B cell (primary cell): ENCODE results near the gene PCBP3. TPM values are rescaled to one million over a fixed set of nuclear protein-coding genes. Genes with fewer than 3 reads are reported as not detected.

Experiments
- ATAC-seq: fragments of 200-7000 bp; cut with Tn5 transposase; one replicate; pipeline ENCODE4 v1.10.0; 2021; ENCODE audit warnings: low read depth, mild to moderate bottlenecking, moderate number of reproducible peaks, moderate library complexity
- CTCF ChIA-PET: fragments of 350-600 bp; sonication (Branson Sonifier 250); formaldehyde crosslinking; loops from one replicate; lab custom pipeline; 2021; ENCODE audit warnings: antibody characterized with exemption, inconsistent platforms; lab: Charles Lee
- POLR2A ChIA-PET: fragments of 350-600 bp; sonication (Branson Sonifier 250); formaldehyde crosslinking; loops from one replicate; lab custom pipeline; 2021; ENCODE audit warnings: antibody characterized with exemption; lab: Charles Lee
- DNase-seq: peaks from one replicate; pipeline ENCODE4 v3.0.0; 2013
- H2AFZ ChIP-seq: 2 replicates; pipeline ENCODE4 v1.6.1; 2012; ENCODE audit warnings: mild to moderate bottlenecking, low read depth, low read length; ENCODE audit not compliant: insufficient read depth, poor library complexity, severe bottlenecking
- H3K27ac ChIP-seq, 2 donors: 1 replicate in 1 of 2; 2 replicates in 1 of 2; pipeline ENCODE4 v1.5.1; 2012 to 2013; ENCODE audit warnings: low read length in 2 of 2, mild to moderate bottlenecking in 2 of 2, moderate library complexity in 1 of 2
- H3K27me3 ChIP-seq, 4 experiments: fragments of 200-600 bp in 1 of 4; sonication (generic) in 1 of 4; replicated peaks in 1 of 4; 1 replicate in 2 of 4; 2 replicates in 2 of 4; pipeline versions ENCODE4 v1.6.1 to v1.7.0; 2013 to 2016; ENCODE audit warnings: low read length in 3 of 4, mild to moderate bottlenecking in 2 of 4, mixed read lengths in 1 of 4, moderate library complexity in 1 of 4; ENCODE audit not compliant: insufficient read depth in 4 of 4, control insufficient read depth in 3 of 4; ENCODE audit errors: control extremely low read depth in 1 of 4
- H3K36me3 ChIP-seq, 2 experiments: replicated peaks in 1 of 2; 1 replicate in 1 of 2; 2 replicates in 1 of 2; pipeline versions ENCODE4 v1.6.1 to v1.7.1; 2013; ENCODE audit warnings: low read length in 1 of 2; ENCODE audit not compliant: insufficient read depth in 2 of 2, control insufficient read depth in 1 of 2; ENCODE audit errors: control extremely low read depth in 1 of 2, extremely low read depth in 1 of 2
- H3K4me1 ChIP-seq, 2 donors: fragments of 200-600 bp in 1 of 2; sonication (generic) in 1 of 2; 1 replicate in 1 of 2; 2 replicates in 1 of 2; pipeline versions ENCODE4 v1.5.1 to v1.6.1; 2013 to 2017; ENCODE audit warnings: low read length in 2 of 2; ENCODE audit not compliant: control insufficient read depth in 2 of 2, insufficient read depth in 2 of 2
- H3K4me2 ChIP-seq: replicated peaks from 2 replicates; pipeline ENCODE3; 2012; ENCODE audit warnings: mild to moderate bottlenecking, low read depth, low read length; ENCODE audit not compliant: poor library complexity, severe bottlenecking
- H3K4me3 ChIP-seq, 5 experiments: fragments of 200-600 bp in 1 of 5; sonication (generic) in 1 of 5; 1 replicate in 3 of 5; 2 replicates in 2 of 5; pipeline versions ENCODE4 v1.5.1 to v1.7.0; 2011 to 2016; ENCODE audit warnings: low read length in 4 of 5, mild to moderate bottlenecking in 4 of 5, low read depth in 2 of 5, control low read depth in 1 of 5, moderate library complexity in 1 of 5; ENCODE audit not compliant: insufficient read depth in 1 of 5; ENCODE audit errors: control extremely low read depth in 1 of 5, extremely low read depth in 1 of 5
- H3K79me2 ChIP-seq: fragments of 200-600 bp; sonication (generic); one replicate; pipeline ENCODE4 v1.6.0; 2016; ENCODE audit warnings: low read length; ENCODE audit not compliant: control insufficient read depth, insufficient read depth
- H3K9ac ChIP-seq: fragments of 200-600 bp; sonication (generic); 2 replicates; pipeline ENCODE4 v1.6.1; 2017; ENCODE audit warnings: mild to moderate bottlenecking, low read length, moderate library complexity
- H3K9me3 ChIP-seq, 3 donors: one replicate each; pipeline versions ENCODE4 v1.6.1 to v1.7.1; 2013; ENCODE audit warnings: low read length in 2 of 3; ENCODE audit not compliant: control insufficient read depth in 2 of 3, insufficient read depth in 1 of 3; ENCODE audit errors: control extremely low read depth in 1 of 3
- H4K20me1 ChIP-seq: 2 replicates; pipeline ENCODE4 v1.6.0; 2012; ENCODE audit warnings: mild to moderate bottlenecking, low read length; ENCODE audit not compliant: insufficient read depth, control insufficient read depth, poor library complexity, severe bottlenecking
- H3K27ac Mint-ChIP-seq: one replicate; pipeline ENCODE4 v1.8.0; 2021; ENCODE audit warnings: mixed read lengths
- H3K27me3 Mint-ChIP-seq: one replicate; pipeline ENCODE4 v1.8.0; 2021; ENCODE audit warnings: mixed read lengths
- H3K4me1 Mint-ChIP-seq: one replicate; pipeline ENCODE4 v1.8.0; 2021; ENCODE audit warnings: mixed read lengths
- H3K4me3 Mint-ChIP-seq: one replicate; pipeline ENCODE4 v1.8.0; 2021; ENCODE audit warnings: mixed read lengths
- H3K9me3 Mint-ChIP-seq: one replicate; pipeline ENCODE4 v1.8.0; 2022; ENCODE audit warnings: mixed read lengths; ENCODE audit not compliant: insufficient read depth
- EZH2 ChIP-seq: IDR thresholded peaks from 2 replicates; pipeline ENCODE4 v1.6.1; 2012; ENCODE audit warnings: borderline replicate concordance, low read depth, mild to moderate bottlenecking, moderate library complexity, low read length; ENCODE audit not compliant: insufficient read depth, poor library complexity, severe bottlenecking
- WGBS: methylation state at CpG from one replicate; pipeline ENCODE4 v1.1.5; 2013; ENCODE audit warnings: missing lambda C conversion rate; ENCODE audit not compliant: insufficient coverage; 5-methylcytosine and 5-hydroxymethylcytosine counted together
- intact Hi-C: fragments of 100-400 bp; cut with micrococcal nuclease; formaldehyde crosslinking; loops from one replicate; pipeline ENCODE4 v1.10.0; 2022
- polyA plus RNA-seq: library from polyadenylated mRNA; depleted of rRNA; stranded (reverse); fragments of >200 nt; gene quantifications from 2 replicates; pipeline ENCODE4 v1.2.3, GENCODE V29; 2012
- total RNA-seq, 2 donors: library from RNA; stranded (reverse); fragments of 120-200 nt in 1 of 2; gene quantifications; 1 replicate in 1 of 2; 2 replicates in 1 of 2; pipeline versions ENCODE4 v1.2.3 to v1.2.4, GENCODE V29; 2013 to 2022
- TF ChIP-seq, protein P1 (sequence below): fragments of 200-600 bp; IDR thresholded peaks from one replicate; pipeline ENCODE4 v1.8.0; 2022; ENCODE audit warnings: antibody characterized with exemption, mild to moderate bottlenecking

Gene PCBP3
- total and polyA plus RNA-seq, 2 donors (not counting 1 experiment from before 2014, with no cell fraction given), result 0.45 to 2.7 TPM

DNA sequence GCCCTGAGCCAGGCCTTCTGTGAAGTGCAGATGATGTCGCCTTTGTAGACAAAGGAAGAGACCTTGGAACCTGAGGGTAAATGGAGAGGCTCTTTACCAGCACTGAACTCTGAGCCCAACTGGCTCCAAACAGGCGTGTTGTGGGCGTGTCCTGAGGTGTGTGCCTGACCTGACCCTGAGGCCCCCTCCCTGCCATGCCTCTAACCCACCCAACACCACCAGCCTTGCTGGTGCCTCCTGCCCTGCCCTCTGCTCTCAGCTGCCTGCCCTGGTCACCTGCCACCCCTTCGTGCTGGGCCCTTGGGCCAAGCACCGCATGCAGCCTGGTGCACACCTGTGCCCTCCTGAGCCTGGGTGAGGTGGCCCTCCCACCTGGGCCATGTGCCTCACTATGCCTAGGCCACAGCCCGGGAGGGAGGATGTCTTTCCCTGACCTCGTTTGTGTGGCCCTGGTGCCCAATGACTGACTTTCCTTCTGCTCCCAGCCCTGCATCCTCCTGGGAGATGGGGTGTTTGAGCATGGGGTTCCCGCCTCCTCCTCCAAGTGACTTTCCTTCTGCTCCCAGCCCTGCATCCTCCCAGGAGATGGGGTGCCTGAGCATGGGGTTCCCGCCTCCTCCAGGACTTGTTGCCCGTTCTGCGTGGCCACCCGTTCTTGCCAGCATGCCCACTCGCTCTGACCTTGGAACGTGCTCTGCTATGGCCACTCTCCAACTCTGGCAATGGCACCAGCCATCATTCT lies 157.0 kb downstream of the PCBP3 start:
- Histone ChIP-seq H3K79me2 (no peaks in the 10 kb centered on the region), H3K4me1 (no peaks in the 10 kb centered on the region), H2AFZ (no peak overlapping the region), H3K27me3 (no peaks in the 10 kb centered on the region), H3K9me3 (no peaks in the 10 kb centered on the region), H3K4me2 (no peak overlapping the region), H3K4me3 (no peak overlapping the region), H3K27ac (no peak overlapping the region), H3K9ac (no peak overlapping the region), H3K36me3 (no peaks in the 10 kb centered on the region), H4K20me1 (no peaks in the 10 kb centered on the region)
- Mint-ChIP-seq H3K27me3 (no peaks in the 10 kb centered on the region), H3K9me3 (no peaks in the 10 kb centered on the region), H3K4me3 (no peak overlapping the region), H3K27ac (no peak overlapping the region), H3K4me1 (no peaks in the 10 kb centered on the region)
- ChIA-PET CTCF (no interaction called here), POLR2A (no interaction called here)
- intact Hi-C loops, result no loop called here
- TF ChIP-seq, protein P1, sequence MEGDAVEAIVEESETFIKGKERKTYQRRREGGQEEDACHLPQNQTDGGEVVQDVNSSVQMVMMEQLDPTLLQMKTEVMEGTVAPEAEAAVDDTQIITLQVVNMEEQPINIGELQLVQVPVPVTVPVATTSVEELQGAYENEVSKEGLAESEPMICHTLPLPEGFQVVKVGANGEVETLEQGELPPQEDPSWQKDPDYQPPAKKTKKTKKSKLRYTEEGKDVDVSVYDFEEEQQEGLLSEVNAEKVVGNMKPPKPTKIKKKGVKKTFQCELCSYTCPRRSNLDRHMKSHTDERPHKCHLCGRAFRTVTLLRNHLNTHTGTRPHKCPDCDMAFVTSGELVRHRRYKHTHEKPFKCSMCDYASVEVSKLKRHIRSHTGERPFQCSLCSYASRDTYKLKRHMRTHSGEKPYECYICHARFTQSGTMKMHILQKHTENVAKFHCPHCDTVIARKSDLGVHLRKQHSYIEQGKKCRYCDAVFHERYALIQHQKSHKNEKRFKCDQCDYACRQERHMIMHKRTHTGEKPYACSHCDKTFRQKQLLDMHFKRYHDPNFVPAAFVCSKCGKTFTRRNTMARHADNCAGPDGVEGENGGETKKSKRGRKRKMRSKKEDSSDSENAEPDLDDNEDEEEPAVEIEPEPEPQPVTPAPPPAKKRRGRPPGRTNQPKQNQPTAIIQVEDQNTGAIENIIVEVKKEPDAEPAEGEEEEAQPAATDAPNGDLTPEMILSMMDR, result no peak
- TF ChIP-seq EZH2, result no peak
- ATAC-seq (no peak), DNase-seq (no peak)
- WGBS, result 91% methylated on average over 11 of the region's 14 CpGs

DNA sequence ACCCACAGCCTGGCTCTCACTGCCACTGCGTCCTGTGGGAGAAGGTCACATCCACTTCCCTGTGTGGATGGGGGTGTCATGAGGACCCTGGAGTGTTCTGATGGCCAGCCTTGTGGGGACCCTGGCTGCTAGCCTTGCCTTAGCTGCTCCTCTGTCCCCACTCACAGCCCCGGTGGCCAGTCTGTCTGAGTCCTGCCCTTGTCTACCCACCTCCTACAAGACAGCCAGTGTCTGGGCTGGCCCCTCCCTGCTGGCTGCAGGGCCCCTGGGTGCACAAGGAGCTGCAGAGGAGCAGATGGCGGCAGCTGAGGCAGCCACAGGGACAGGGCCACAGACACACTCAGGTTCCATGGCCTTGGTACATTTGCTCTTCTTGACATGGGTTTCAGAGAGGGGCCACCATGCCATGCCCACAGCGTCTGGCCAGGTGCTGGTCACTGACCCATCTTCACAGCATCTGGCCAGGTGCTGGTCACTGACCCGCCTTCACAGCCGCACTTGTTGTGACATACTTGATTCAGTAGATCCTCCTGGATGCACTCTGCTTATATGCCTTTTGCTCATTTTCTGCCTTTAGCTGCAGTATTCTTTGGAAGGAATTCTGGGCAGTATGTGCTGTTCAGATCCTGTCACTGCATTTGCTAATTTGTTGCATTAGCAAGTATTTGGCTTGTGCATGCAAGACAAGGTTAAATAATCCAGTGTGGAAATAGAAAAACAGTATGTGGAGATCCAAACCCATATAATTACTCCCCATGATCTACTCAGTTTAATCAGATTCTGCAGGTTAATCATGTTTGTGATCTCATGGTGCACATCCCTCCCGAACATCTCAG lies 157.8 kb downstream of the PCBP3 start:
- ChIA-PET CTCF (no interaction called here), POLR2A (no interaction called here)
- Histone ChIP-seq H3K36me3 (no peaks in the 10 kb centered on the region), H3K79me2 (no peaks in the 10 kb centered on the region), H4K20me1 (no peaks in the 10 kb centered on the region), H3K9ac (no peak overlapping the region), H3K4me1 (no peaks in the 10 kb centered on the region), H3K27me3 (no peaks in the 10 kb centered on the region), H3K27ac (no peak overlapping the region), H3K4me2 (no peak overlapping the region), H2AFZ (no peak overlapping the region), H3K9me3 (no peaks in the 10 kb centered on the region), H3K4me3 (no peak overlapping the region)
- intact Hi-C loops, result no loop called here
- H3K4me1 Mint-ChIP-seq, result no peaks in the 10 kb centered on the region
- no peak overlapping the region for H3K4me3 Mint-ChIP-seq
- WGBS, result 93% methylated on average over 7 of the region's 7 CpGs
- DNase-seq (no peak), ATAC-seq (no peak)
- no peaks in the 10 kb centered on the region for H3K9me3 Mint-ChIP-seq
- no peak overlapping the region for H3K27ac Mint-ChIP-seq
- no peak for TF ChIP-seq EZH2
- TF ChIP-seq, protein P1, result no peak
- no peaks in the 10 kb centered on the region for H3K27me3 Mint-ChIP-seq
